Mononuclear cell (primary cell): Measurements from ENCODE around the gene RCOR2. TPM values are rescaled to one million over a fixed set of nuclear protein-coding genes. Genes with fewer than 3 reads are reported as not detected.

ENCODE experiments used
- H3K27me3 ChIP-seq: 2 replicates; pipeline ENCODE4 v1.6.0; 2011; ENCODE audit warnings: low read length, control low read depth; ENCODE audit not compliant: insufficient read depth
- H3K4me1 ChIP-seq: 2 replicates; pipeline ENCODE4 v1.5.1; 2011; ENCODE audit warnings: mild to moderate bottlenecking, low read length, control low read depth; ENCODE audit not compliant: insufficient read depth
- H3K4me3 ChIP-seq: 2 replicates; pipeline ENCODE4 v1.5.1; 2011; ENCODE audit warnings: mild to moderate bottlenecking, low read length, moderate library complexity
- H3K9me3 ChIP-seq: 2 replicates; pipeline ENCODE4 v1.5.1; 2011; ENCODE audit warnings: low read depth, mild to moderate bottlenecking, control low read depth, low read length
- total RNA-seq: library from RNA; depleted of rRNA; stranded (reverse); fragments of >200 nt; gene quantifications from one replicate; pipeline ENCODE4 v1.2.3, GENCODE V29; 2012

Gene RCOR2
- total RNA-seq, 1 donor = not detected

- no peaks in the 10 kb centered on the region for H3K27me3 ChIP-seq
- peaks cover 80% of the 10 kb centered on the region for H3K4me1 ChIP-seq
- no peaks in the 10 kb centered on the region for H3K9me3 ChIP-seq
- no peak overlapping the region for H3K4me3 ChIP-seq
These were observed 33.2 kb downstream of the RCOR2 start for GRCh38 chr11:63883791-63884190.

- H3K4me1 ChIP-seq = peaks cover 71% of the 10 kb centered on the region
- H3K27me3 ChIP-seq = no peaks in the 10 kb centered on the region
- no peaks in the 10 kb centered on the region for H3K9me3 ChIP-seq
- H3K4me3 ChIP-seq = no peak overlapping the region
These were observed 34.3 kb downstream of the RCOR2 start for GRCh38 chr11:63882555-63883242.

GRCh38 chr11:63880403-63880790 lies 36.6 kb downstream of the RCOR2 start:
- Histone ChIP-seq H3K9me3 (no peaks in the 10 kb centered on the region), H3K4me1 (peaks cover 53% of the 10 kb centered on the region), H3K27me3 (no peaks in the 10 kb centered on the region), H3K4me3 (no peak overlapping the region)

- Histone ChIP-seq H3K4me3 (no peak overlapping the region), H3K9me3 (no peaks in the 10 kb centered on the region), H3K27me3 (no peaks in the 10 kb centered on the region), H3K4me1 (peaks cover 58% of the 10 kb centered on the region)
These were observed 37.2 kb downstream of the RCOR2 start for GRCh38 chr11:63879598-63880402.

- Histone ChIP-seq H3K27me3 (no peaks in the 10 kb centered on the region), H3K9me3 (no peaks in the 10 kb centered on the region), H3K4me1 (peaks cover 58% of the 10 kb centered on the region), H3K4me3 (no peak overlapping the region)
These were observed 39.2 kb downstream of the RCOR2 start for GRCh38 chr11:63877658-63878241.

GRCh38 chr11:63876616-63877015 lies 40.3 kb downstream of the RCOR2 start:
- H3K4me3 ChIP-seq = no peak overlapping the region
- peaks cover 59% of the 10 kb centered on the region for H3K4me1 ChIP-seq
- no peaks in the 10 kb centered on the region for H3K27me3 ChIP-seq
- H3K9me3 ChIP-seq = no peaks in the 10 kb centered on the region

- H3K4me3 ChIP-seq = no peak overlapping the region
- H3K27me3 ChIP-seq = no peaks in the 10 kb centered on the region
- H3K9me3 ChIP-seq = no peaks in the 10 kb centered on the region
- H3K4me1 ChIP-seq = peaks cover 61% of the 10 kb centered on the region
These were observed 41.4 kb downstream of the RCOR2 start for GRCh38 chr11:63875506-63876065.

- Histone ChIP-seq H3K9me3 (no peaks in the 10 kb centered on the region), H3K4me3 (no peak overlapping the region), H3K4me1 (peaks cover 61% of the 10 kb centered on the region), H3K27me3 (no peaks in the 10 kb centered on the region)
These were observed 42.5 kb downstream of the RCOR2 start for GRCh38 chr11:63874511-63874910.

- H3K4me3 ChIP-seq = no peak overlapping the region
- H3K4me1 ChIP-seq = peaks cover 70% of the 10 kb centered on the region
- no peaks in the 10 kb centered on the region for H3K27me3 ChIP-seq
- H3K9me3 ChIP-seq = no peaks in the 10 kb centered on the region
These were observed 43.7 kb downstream of the RCOR2 start for GRCh38 chr11:63873311-63873710.

GRCh38 chr11:63872800-63873197 lies 44.2 kb downstream of the RCOR2 start:
- no peaks in the 10 kb centered on the region for H3K9me3 ChIP-seq
- no peaks in the 10 kb centered on the region for H3K27me3 ChIP-seq
- H3K4me1 ChIP-seq = peaks cover 75% of the 10 kb centered on the region
- H3K4me3 ChIP-seq = no peak overlapping the region

- peaks cover 81% of the 10 kb centered on the region for H3K4me1 ChIP-seq
These were observed 44.8 kb downstream of the RCOR2 start for GRCh38 chr11:63871962-63872799.

GRCh38 chr11:63870351-63871140 lies 46.4 kb downstream of the RCOR2 start:
- no peak overlapping the region for H3K4me3 ChIP-seq
- peaks cover 97% of the 10 kb centered on the region for H3K4me1 ChIP-seq
- no peaks in the 10 kb centered on the region for H3K27me3 ChIP-seq

More at GRCh38 chr11:63871962-63872799, 44.8 kb downstream of the RCOR2 start:
- Histone ChIP-seq H3K27me3 (no peaks in the 10 kb centered on the region), H3K9me3 (no peaks in the 10 kb centered on the region), H3K4me3 (no peak overlapping the region)

GRCh38 chr11:63869683-63870082 lies 47.3 kb downstream of the RCOR2 start:
- no peaks in the 10 kb centered on the region for H3K9me3 ChIP-seq
- no peak overlapping the region for H3K4me3 ChIP-seq
- H3K4me1 ChIP-seq = peaks cover 99% of the 10 kb centered on the region
- H3K27me3 ChIP-seq = no peaks in the 10 kb centered on the region

More at GRCh38 chr11:63870351-63871140, 46.4 kb downstream of the RCOR2 start:
- no peaks in the 10 kb centered on the region for H3K9me3 ChIP-seq

- Histone ChIP-seq H3K4me1 (peaks cover 99% of the 10 kb centered on the region), H3K9me3 (no peaks in the 10 kb centered on the region)
These were observed 47.8 kb downstream of the RCOR2 start for GRCh38 chr11:63869171-63869591.

More at GRCh38 chr11:63869171-63869591, 47.8 kb downstream of the RCOR2 start:
- H3K4me3 ChIP-seq = no peak overlapping the region
- no peaks in the 10 kb centered on the region for H3K27me3 ChIP-seq
